Liver (tissue), 9 donors: Measurements from ENCODE around the gene NOL4L. TPM values are rescaled to one million over a fixed set of nuclear protein-coding genes. Genes with fewer than 3 reads are reported as not detected.

ENCODE experiments used
- DNase-seq: peaks from one replicate; pipeline ENCODE4 v3.0.0-alpha.2; 2017; ENCODE audit warnings: low spot score
- H3K27ac ChIP-seq, 2 donors: one replicate each; pipeline ENCODE4 v1.7.0; 2013; ENCODE audit warnings: inconsistent platforms in 2 of 2, low read length in 2 of 2, control low read depth in 1 of 2, low read depth in 1 of 2, mild to moderate bottlenecking in 1 of 2
- H3K27me3 ChIP-seq, 4 donors: one replicate each; pipeline versions ENCODE4 v1.6.1 to v1.7.0; 2013; ENCODE audit warnings: low read length in 3 of 4, inconsistent platforms in 1 of 4, mild to moderate bottlenecking in 1 of 4, moderate library complexity in 1 of 4; ENCODE audit not compliant: control insufficient read depth in 4 of 4, insufficient read depth in 4 of 4
- H3K36me3 ChIP-seq, 4 donors: one replicate each; pipeline versions ENCODE4 v1.6.1 to v1.7.0; 2013; ENCODE audit warnings: low read length in 3 of 4, mild to moderate bottlenecking in 3 of 4, low read depth in 1 of 4, moderate library complexity in 1 of 4; ENCODE audit not compliant: control insufficient read depth in 4 of 4, insufficient read depth in 3 of 4
- H3K4me1 ChIP-seq, 4 donors: one replicate each; pipeline versions ENCODE4 v1.6.1 to v1.7.0; 2013; ENCODE audit warnings: low read length in 3 of 4, mild to moderate bottlenecking in 3 of 4, moderate library complexity in 1 of 4; ENCODE audit not compliant: control insufficient read depth in 4 of 4, insufficient read depth in 4 of 4
- H3K4me3 ChIP-seq, 3 donors: one replicate each; pipeline versions ENCODE4 v1.6.1 to v1.7.0; 2013; ENCODE audit warnings: low read length in 3 of 3, control low read depth in 1 of 3, low read depth in 1 of 3, mild to moderate bottlenecking in 1 of 3
- H3K9ac ChIP-seq, 2 donors: one replicate each; pipeline ENCODE4 v1.7.0; 2013; ENCODE audit warnings: low read length in 2 of 2, mild to moderate bottlenecking in 2 of 2, moderate library complexity in 2 of 2, control low read depth in 1 of 2, low read depth in 1 of 2
- H3K9me3 ChIP-seq, 4 donors: one replicate each; pipeline versions ENCODE4 v1.6.1 to v1.7.0; 2013; ENCODE audit warnings: low read length in 3 of 4; ENCODE audit not compliant: control insufficient read depth in 4 of 4
- ATF3 ChIP-seq: IDR thresholded peaks from 2 replicates; pipeline ENCODE4 v1.6.1; 2016; ENCODE audit warnings: antibody characterized with exemption
- CTCF ChIP-seq: fragments of 150-350 bp; IDR thresholded peaks from 2 replicates; pipeline ENCODE4 v1.5.1; 2017; ENCODE audit warnings: improper control_type of control experiment, low read depth, low read length; ENCODE audit not compliant: missing input control
- EGR1 ChIP-seq, 2 donors: IDR thresholded peaks; 2 replicates each; pipeline ENCODE4 v1.6.1; 2016 to 2018; ENCODE audit warnings: antibody characterized with exemption in 2 of 2, low read depth in 2 of 2
- FOXA1 ChIP-seq: IDR thresholded peaks from 2 replicates; pipeline ENCODE4 v1.6.1; 2016; ENCODE audit warnings: antibody characterized with exemption
- FOXA2 ChIP-seq: IDR thresholded peaks from 2 replicates; pipeline ENCODE4 v1.6.1; 2016; ENCODE audit warnings: antibody characterized with exemption
- GABPA ChIP-seq, 2 donors: IDR thresholded peaks in 1 of 2; conservative IDR thresholded peaks in 1 of 2; 2 replicates each; pipeline ENCODE4 v1.6.1; 2016; ENCODE audit warnings: antibody characterized with exemption in 2 of 2, mild to moderate bottlenecking in 1 of 2, moderate library complexity in 1 of 2
- HNF4A ChIP-seq, 2 donors: conservative IDR thresholded peaks; 2 replicates each; pipeline ENCODE4 v1.6.1; 2016; ENCODE audit warnings: antibody characterized with exemption in 2 of 2, mild to moderate bottlenecking in 2 of 2
- HNF4G ChIP-seq: IDR thresholded peaks from 2 replicates; pipeline ENCODE4 v1.6.1; 2016; ENCODE audit warnings: antibody characterized with exemption
- JUND ChIP-seq, 2 donors: IDR thresholded peaks; 2 replicates each; pipeline ENCODE4 v1.6.1; 2016; ENCODE audit warnings: antibody characterized with exemption in 2 of 2
- MAX ChIP-seq: IDR thresholded peaks from 2 replicates; pipeline ENCODE4 v1.6.1; 2016; ENCODE audit warnings: antibody characterized with exemption
- NR2F2 ChIP-seq: IDR thresholded peaks from 2 replicates; pipeline ENCODE4 v1.6.1; 2016; ENCODE audit warnings: antibody characterized with exemption
- RAD21 ChIP-seq, 2 donors: IDR thresholded peaks; 2 replicates each; pipeline ENCODE4 v1.6.1; 2016; ENCODE audit warnings: antibody characterized with exemption in 2 of 2, mild to moderate bottlenecking in 2 of 2
- REST ChIP-seq: IDR thresholded peaks from 2 replicates; pipeline ENCODE4 v1.6.1; 2016; ENCODE audit warnings: antibody characterized with exemption, mild to moderate bottlenecking
- RXRA ChIP-seq, 2 donors: IDR thresholded peaks; 2 replicates each; pipeline ENCODE4 v1.6.1; 2017 to 2018; ENCODE audit warnings: antibody characterized with exemption in 2 of 2, mild to moderate bottlenecking in 1 of 2
- SP1 ChIP-seq: IDR thresholded peaks from 2 replicates; pipeline ENCODE4 v1.6.1; 2018; ENCODE audit warnings: antibody characterized with exemption, mild to moderate bottlenecking
- TAF1 ChIP-seq: conservative IDR thresholded peaks from 2 replicates; pipeline ENCODE4 v1.6.1; 2016; ENCODE audit warnings: antibody characterized with exemption, mild to moderate bottlenecking
- YY1 ChIP-seq: IDR thresholded peaks from 2 replicates; pipeline ENCODE4 v1.6.1; 2016; ENCODE audit warnings: antibody characterized with exemption, mild to moderate bottlenecking
- ZBTB33 ChIP-seq: IDR thresholded peaks from 2 replicates; pipeline ENCODE4 v1.6.1; 2016; ENCODE audit warnings: antibody characterized with exemption
- WGBS: extraction: QIAGEN DNeasy Blood & Tissue Kit; methylation state at CpG from one replicate; pipeline ENCODE4 v1.1.7; 2013; 5-methylcytosine and 5-hydroxymethylcytosine counted together
- polyA plus RNA-seq, 2 donors: library from polyadenylated mRNA; stranded (reverse) in 1 of 2; unstranded in 1 of 2; fragments of 200-250 nt in 1 of 2; fragments of >200 nt in 1 of 2; fragmentation: Nextera tagmentation in 1 of 2; extraction: Ambion mirVana in 1 of 2; gene quantifications; one replicate each; pipeline versions ENCODE4 v1.2.1 to v1.2.3, GENCODE V29; 2013 to 2015
- total RNA-seq, 2 donors: library from RNA; depleted of rRNA; stranded (reverse); fragments of >200 nt; gene quantifications; one replicate each; pipeline ENCODE4 v1.2.3, GENCODE V29; 2014
- donor health status: healthy.
- donor health status: healthy.
- donor health status: healthy.
- donor health status: healthy.
- donor health status: healthy.

NOL4L gene
- total and polyA plus RNA-seq, 4 donors: 2.2 to 6.8 (median 4.3) TPM

GRCh38 chr20:32542259-32542615 is 42.9 kb downstream of the NOL4L start:
- Histone ChIP-seq H3K4me3 (no peak overlapping the region), H3K4me1 (peaks cover 0 to 16% (median 6%) of the 10 kb centered on the region in 4 donors), H3K9ac (no peak overlapping the region), H3K27me3 (no peaks in the 10 kb centered on the region), H3K36me3 (no peaks in the 10 kb centered on the region), H3K9me3 (no peaks in the 10 kb centered on the region), H3K27ac (no peak overlapping the region)
- DNase-seq: no peak
- 96% methylated on average over 6 of the region's 6 CpGs for WGBS
- no peak for TF ChIP-seq GABPA (IDR thresholded peaks at IDR 0.05 in 1 of 2, conservative IDR thresholded peaks at IDR 0.05 in 1 of 2)
- TF ChIP-seq RAD21 (IDR thresholded peaks at IDR 0.05): no peak
- TF ChIP-seq SP1: no peak
- no peak for TF ChIP-seq RXRA (IDR thresholded peaks at IDR 0.05)
- TF ChIP-seq JUND (IDR thresholded peaks at IDR 0.05): no peak
- TF ChIP-seq YY1: no peak
- TF ChIP-seq ATF3: no peak
- no peak for TF ChIP-seq REST
- no peak for TF ChIP-seq FOXA2
- no peak for TF ChIP-seq EGR1 (IDR thresholded peaks at IDR 0.05; ENCODE audit: low read depth in 2 of 2)
- no peak for TF ChIP-seq HNF4A (conservative IDR thresholded peaks at IDR 0.05)
- no peak for TF ChIP-seq MAX
- TF ChIP-seq ZBTB33: no peak
- no peak for TF ChIP-seq TAF1
- TF ChIP-seq CTCF: no peak
- no peak for TF ChIP-seq HNF4G
- TF ChIP-seq NR2F2: no peak
- TF ChIP-seq FOXA1: no peak
